Measurements from ENCODE around the gene PRKCZ. TPM values are rescaled to one million over a fixed set of nuclear protein-coding genes. Genes with fewer than 3 reads are reported as not detected.

PRKCZ gene
- total and polyA plus RNA-seq, 5 experiments from 2014 or later: 7.8 to 33.9 (median 11.3) TPM

- no peak overlapping the region for H3K27ac Mint-ChIP-seq
- ATAC-seq (no peak), DNase-seq (no peak)
- no peaks in the 10 kb centered on the region for H3K36me3 Mint-ChIP-seq
- no peak overlapping the region for H3K4me3 Mint-ChIP-seq
- peaks cover 0 to 3% (median under 1%) of the 10 kb centered on the region in 4 donors for H3K4me1 Mint-ChIP-seq
- no peaks in the 10 kb centered on the region for H3K9me3 Mint-ChIP-seq
- POLR2A ChIA-PET: no interaction called here
- peaks cover 0 to 4% (median 2%) of the 10 kb centered on the region in 5 donors for H3K27me3 Mint-ChIP-seq
Observed at GRCh38 chr1:2028870-2029560, 21.2 kb upstream of the PRKCZ start.

GRCh38 chr1:2029561-2029960, 20.6 kb upstream of the PRKCZ start:
- no peaks in the 10 kb centered on the region for H3K27me3 Mint-ChIP-seq
- DNase-seq (no peak), ATAC-seq (no peak)
- no peak overlapping the region for H3K27ac Mint-ChIP-seq
- peaks cover 0 to 3% (median under 1%) of the 10 kb centered on the region in 4 donors for H3K4me1 Mint-ChIP-seq
- no peak overlapping the region for H3K4me3 Mint-ChIP-seq
- H3K9me3 Mint-ChIP-seq: no peaks in the 10 kb centered on the region
- POLR2A ChIA-PET: no interaction called here
- no peaks in the 10 kb centered on the region for H3K36me3 Mint-ChIP-seq

GRCh38 chr1:2030076-2030871, 19.9 kb upstream of the PRKCZ start:
- POLR2A ChIA-PET: no interaction called here
- H3K27ac Mint-ChIP-seq: no peak overlapping the region
- no peaks in the 10 kb centered on the region for H3K27me3 Mint-ChIP-seq
- peaks cover 0 to 3% (median under 1%) of the 10 kb centered on the region in 4 donors for H3K4me1 Mint-ChIP-seq
- H3K4me3 Mint-ChIP-seq: no peak overlapping the region
- no peak for ATAC-seq
- no peaks in the 10 kb centered on the region for H3K36me3 Mint-ChIP-seq
- no peak for DNase-seq
- no peaks in the 10 kb centered on the region for H3K9me3 Mint-ChIP-seq

- Mint-ChIP-seq H3K9me3 (no peaks in the 10 kb centered on the region), H3K4me3 (no peak overlapping the region), H3K27ac (no peak overlapping the region), H3K27me3 (no peaks in the 10 kb centered on the region), H3K4me1 (no peaks in the 10 kb centered on the region), H3K36me3 (no peaks in the 10 kb centered on the region)
- no peak for ATAC-seq
- POLR2A ChIA-PET: no interaction called here
- no peak for DNase-seq
Observed at GRCh38 chr1:2031546-2032540, 18.4 kb upstream of the PRKCZ start.

- DNase-seq: no peak
Observed at GRCh38 chr1:2032737-2033136, 17.5 kb upstream of the PRKCZ start.

GRCh38 chr1:2033165-2033564, 17.0 kb upstream of the PRKCZ start:
- no peak overlapping the region for H3K4me3 Mint-ChIP-seq
- H3K27ac Mint-ChIP-seq: no peak overlapping the region
- no peak for DNase-seq
- H3K4me1 Mint-ChIP-seq: no peaks in the 10 kb centered on the region
- no peak for ATAC-seq
- no peaks in the 10 kb centered on the region for H3K9me3 Mint-ChIP-seq
- no peaks in the 10 kb centered on the region for H3K27me3 Mint-ChIP-seq
- no peaks in the 10 kb centered on the region for H3K36me3 Mint-ChIP-seq
- POLR2A ChIA-PET: no interaction called here

More at GRCh38 chr1:2032737-2033136, 17.5 kb upstream of the PRKCZ start:
- H3K27ac Mint-ChIP-seq: peak overlapping the region in 1 of 10 donors; percentile 15
- H3K4me1 Mint-ChIP-seq: no peaks in the 10 kb centered on the region
- POLR2A ChIA-PET: no interaction called here
- ATAC-seq: no peak
- H3K4me3 Mint-ChIP-seq: no peak overlapping the region
- no peaks in the 10 kb centered on the region for H3K9me3 Mint-ChIP-seq
- no peaks in the 10 kb centered on the region for H3K36me3 Mint-ChIP-seq
- no peaks in the 10 kb centered on the region for H3K27me3 Mint-ChIP-seq

- Mint-ChIP-seq H3K4me1 (no peaks in the 10 kb centered on the region), H3K36me3 (no peaks in the 10 kb centered on the region), H3K27me3 (no peaks in the 10 kb centered on the region), H3K27ac (no peak overlapping the region), H3K4me3 (no peak overlapping the region), H3K9me3 (no peaks in the 10 kb centered on the region)
- POLR2A ChIA-PET: no interaction called here
- DNase-seq (no peak), ATAC-seq (no peak)
Observed at GRCh38 chr1:2036287-2036686, 13.9 kb upstream of the PRKCZ start.

GRCh38 chr1:2037314-2037979, 12.8 kb upstream of the PRKCZ start:
- Mint-ChIP-seq H3K27me3 (no peaks in the 10 kb centered on the region), H3K9me3 (no peaks in the 10 kb centered on the region), H3K4me1 (no peaks in the 10 kb centered on the region), H3K36me3 (no peaks in the 10 kb centered on the region), H3K4me3 (no peak overlapping the region), H3K27ac (no peak overlapping the region)
- DNase-seq (no peak), ATAC-seq (no peak)
- POLR2A ChIA-PET: no interaction called here

GRCh38 chr1:2038229-2038628, 12.0 kb upstream of the PRKCZ start:
- H3K27me3 Mint-ChIP-seq: no peaks in the 10 kb centered on the region
- H3K9me3 Mint-ChIP-seq: no peaks in the 10 kb centered on the region
- DNase-seq: no peak
- no peak for ATAC-seq
- no peak overlapping the region for H3K27ac Mint-ChIP-seq
- no peaks in the 10 kb centered on the region for H3K36me3 Mint-ChIP-seq
- H3K4me3 Mint-ChIP-seq: no peak overlapping the region
- no peaks in the 10 kb centered on the region for H3K4me1 Mint-ChIP-seq
- POLR2A ChIA-PET: no interaction called here

GRCh38 chr1:2039251-2039650, 11.0 kb upstream of the PRKCZ start:
- DNase-seq (no peak), ATAC-seq (no peak)
- Mint-ChIP-seq H3K4me3 (no peak overlapping the region), H3K27ac (no peak overlapping the region), H3K36me3 (no peaks in the 10 kb centered on the region), H3K27me3 (peaks cover 0 to 2% (median 0%) of the 10 kb centered on the region in 5 donors), H3K9me3 (no peaks in the 10 kb centered on the region), H3K4me1 (peaks cover 0 to 6% (median 3%) of the 10 kb centered on the region in 4 donors)
- POLR2A ChIA-PET: interaction anchor here (0.6 kb wide), 1 partner anchor 127 kb away, joined by 6 read pairs; no protein-coding TSS in a partner anchor

GRCh38 chr1:2041305-2041704, 8.9 kb upstream of the PRKCZ start:
- Mint-ChIP-seq H3K36me3 (no peaks in the 10 kb centered on the region), H3K4me3 (no peak overlapping the region), H3K4me1 (peaks cover 8 to 19% (median 13%) of the 10 kb centered on the region in 4 donors), H3K9me3 (no peaks in the 10 kb centered on the region), H3K27ac (no peak overlapping the region), H3K27me3 (peaks cover 0 to 4% (median 0%) of the 10 kb centered on the region in 5 donors)
- DNase-seq (no peak), ATAC-seq (no peak)
- POLR2A ChIA-PET: interaction anchor here (0.6 kb wide), 1 partner anchor 148 kb away, joined by 3 read pairs; no protein-coding TSS in a partner anchor

GRCh38 chr1:2041887-2042286, 8.3 kb upstream of the PRKCZ start:
- Mint-ChIP-seq H3K36me3 (no peaks in the 10 kb centered on the region), H3K27me3 (peaks cover 0 to 4% (median 0%) of the 10 kb centered on the region in 5 donors), H3K9me3 (no peaks in the 10 kb centered on the region), H3K4me1 (peaks cover 8 to 19% (median 14%) of the 10 kb centered on the region in 4 donors), H3K4me3 (no peak overlapping the region), H3K27ac (no peak overlapping the region)
- DNase-seq (no peak), ATAC-seq (no peak)
- POLR2A ChIA-PET: interaction anchor here (0.6 kb wide), 1 partner anchor 147 kb away, joined by 3 read pairs; no protein-coding TSS in a partner anchor

Measured in naive thymus-derived CD8-positive, alpha-beta T cell (primary cell).